GM11168 (cell line): ENCODE measurements around the gene KRT82.

Source experiments
- in situ Hi-C: fragments of 300-500 bp; cut with MboI; formaldehyde crosslinking; loops from one replicate; pipeline ENCODE4 v1.12.0; 2022; ENCODE audit warnings: low sequenced_read_pairs; ENCODE audit not compliant: unreplicated experiment

KRT82 gene

GRCh38 chr12:52436000-52436827, 30.1 kb upstream of the KRT82 start:
- in situ Hi-C loops = no loop called here

DNA sequence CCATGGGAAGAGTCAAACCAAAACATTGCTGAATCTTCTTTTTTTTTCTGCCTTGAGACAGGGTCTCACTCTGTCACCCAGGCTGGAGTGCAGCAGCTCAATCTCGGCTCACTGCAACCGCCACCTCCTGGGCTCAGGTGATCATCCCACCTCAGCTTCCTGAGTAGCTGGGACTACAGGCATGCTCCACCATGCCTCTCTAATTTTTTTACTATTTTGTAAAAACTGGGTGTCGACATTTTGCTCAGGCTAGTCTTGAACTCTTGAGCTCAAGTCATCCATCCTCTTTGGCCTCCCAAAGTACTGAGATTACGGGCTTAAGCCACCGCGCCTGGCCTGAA, 29.5 kb upstream of the KRT82 start:
- in situ Hi-C loops = no loop called here

DNA sequence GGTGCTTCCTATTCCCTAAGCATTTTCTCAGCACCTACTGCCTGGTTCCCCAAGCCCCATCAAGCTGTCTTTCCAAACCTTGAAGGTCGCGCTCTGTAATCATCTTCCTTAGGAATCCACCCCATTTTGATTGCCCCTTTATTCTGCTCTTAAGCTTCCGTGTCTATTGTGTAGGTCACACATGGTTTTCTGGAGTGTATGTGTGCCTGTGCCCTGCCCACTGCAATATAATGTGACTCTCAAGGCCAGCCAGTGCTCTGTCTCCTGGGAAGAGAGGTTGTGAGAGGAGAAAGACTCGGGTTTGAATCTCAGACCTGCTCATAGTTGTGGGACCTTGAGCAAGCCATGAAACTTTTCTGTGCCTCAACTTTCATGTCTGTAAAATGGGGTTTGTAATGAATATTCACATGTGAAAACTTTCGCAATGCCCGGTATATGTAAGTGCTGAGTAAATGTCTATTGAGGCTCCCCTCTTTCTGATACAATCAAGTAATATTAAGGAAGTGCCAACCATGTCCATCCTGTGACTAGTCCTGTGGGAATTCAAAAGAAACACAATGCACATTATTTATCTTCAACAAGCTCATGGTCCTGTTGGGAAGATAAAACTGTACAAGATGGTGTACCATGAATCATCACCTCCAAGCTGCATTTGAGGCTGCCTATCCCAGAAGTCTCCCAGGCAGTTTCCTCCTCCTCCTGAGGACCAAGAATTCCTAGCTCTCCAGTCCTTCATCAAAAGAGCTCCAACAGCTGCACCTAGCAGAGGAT, 28.8 kb upstream of the KRT82 start:
- in situ Hi-C loops = no loop called here

DNA sequence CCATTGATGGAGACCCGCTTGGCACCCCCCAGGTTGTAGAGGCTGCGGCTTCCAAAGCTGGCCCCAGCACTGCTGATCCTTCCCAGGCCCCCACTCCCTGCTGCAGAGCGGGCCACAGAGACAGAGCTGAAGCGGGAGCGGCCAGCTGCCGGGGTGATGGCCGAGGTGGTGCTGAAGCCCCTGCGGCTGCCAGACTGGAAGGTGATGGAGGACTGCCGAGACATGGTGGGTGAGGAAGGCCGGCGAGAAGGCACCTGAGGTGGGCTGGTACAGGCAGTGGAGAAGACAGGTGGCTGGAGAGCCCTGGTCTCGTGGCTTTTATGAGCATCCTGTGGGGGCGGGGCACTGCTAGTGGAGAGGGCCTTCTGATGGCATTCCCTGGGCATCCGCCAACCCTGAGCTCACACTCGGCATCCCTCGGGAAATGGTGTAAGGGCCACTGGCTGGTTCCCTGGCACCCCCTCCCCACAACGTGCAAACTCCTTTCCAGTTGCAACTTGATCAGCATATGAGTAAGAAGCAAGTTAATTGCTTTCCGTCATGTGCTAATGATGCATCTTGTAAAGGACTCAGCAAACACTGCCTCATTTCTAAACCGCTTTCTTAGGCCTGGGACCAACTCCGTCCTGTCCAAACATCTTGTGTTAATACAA, 28.1 kb upstream of the KRT82 start, which contains the start of gene KRT75:
Gene KRT75, minus strand, starts transcription at position 291 of the 653 bp plus-strand sequence. Its CDS starts 67 bp downstream, at position 224.
- in situ Hi-C loops = no loop called here

- in situ Hi-C loops = no loop called here
Observed at GRCh38 chr12:52433501-52434080, 27.5 kb upstream of the KRT82 start.

GRCh38 chr12:52432559-52433207, 26.5 kb upstream of the KRT82 start:
- in situ Hi-C loops = no loop called here

- in situ Hi-C loops = no loop called here
Observed at GRCh38 chr12:52428121-52428520, 22.0 kb upstream of the KRT82 start.

- in situ Hi-C loops = no loop called here
Observed at GRCh38 chr12:52427083-52427482, 20.9 kb upstream of the KRT82 start.

- in situ Hi-C loops = no loop called here
Observed at GRCh38 chr12:52426034-52426433, 19.9 kb upstream of the KRT82 start.

DNA sequence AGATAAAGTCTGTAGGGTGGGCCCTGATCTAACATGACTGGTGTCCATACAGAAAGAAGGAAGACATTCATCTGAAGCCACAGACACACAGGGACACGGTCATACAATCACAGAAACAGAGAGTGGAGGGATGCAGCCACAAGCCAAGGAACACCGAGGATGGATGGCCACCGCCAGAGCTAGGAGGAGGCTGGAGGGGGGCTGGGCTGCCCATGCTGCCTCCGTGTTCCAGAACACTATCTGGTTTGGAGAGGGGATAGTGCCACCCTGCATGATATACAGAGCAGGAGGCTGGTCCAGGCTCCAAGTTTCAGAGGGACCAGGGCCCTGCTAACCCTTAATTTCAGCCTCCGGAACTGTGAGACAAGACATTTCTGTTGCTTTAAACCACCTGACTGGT, 19.3 kb upstream of the KRT82 start:
- in situ Hi-C loops = no loop called here

- in situ Hi-C loops = no loop called here
Observed at GRCh38 chr12:52423661-52424500, 17.7 kb upstream of the KRT82 start.

- in situ Hi-C loops = no loop called here
Observed at GRCh38 chr12:52423035-52423434, 16.9 kb upstream of the KRT82 start.

- in situ Hi-C loops = no loop called here
Observed at GRCh38 chr12:52419656-52420055, 13.5 kb upstream of the KRT82 start.

DNA sequence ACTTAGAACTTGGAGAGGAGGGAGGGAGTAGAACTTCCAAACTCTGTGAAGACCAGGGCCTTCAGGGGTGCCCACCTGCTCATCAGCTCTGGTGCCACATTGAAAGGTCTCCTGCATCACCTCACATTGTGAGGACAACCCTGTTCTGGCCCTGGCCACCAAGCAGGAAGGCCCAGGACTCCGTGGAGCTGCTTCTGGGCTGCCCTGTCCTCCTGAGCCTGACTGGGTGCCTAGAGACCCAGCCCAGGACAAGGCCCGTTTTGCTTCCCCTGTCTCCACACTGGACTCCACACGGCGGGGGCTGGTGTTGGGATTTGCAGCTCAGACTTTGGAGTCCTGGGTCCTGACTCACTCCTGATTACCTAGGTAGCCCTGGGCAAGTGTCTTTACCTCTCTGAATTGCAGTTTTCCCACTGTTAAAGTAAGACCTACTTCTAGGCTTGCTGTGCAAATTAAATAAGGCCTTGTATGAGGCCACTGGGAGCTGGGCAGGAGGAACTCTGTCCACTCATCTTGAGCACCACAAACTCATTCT, 12.5 kb upstream of the KRT82 start:
- in situ Hi-C loops = no loop called here

- in situ Hi-C loops = no loop called here
Observed at GRCh38 chr12:52417740-52418139, 11.6 kb upstream of the KRT82 start.

DNA sequence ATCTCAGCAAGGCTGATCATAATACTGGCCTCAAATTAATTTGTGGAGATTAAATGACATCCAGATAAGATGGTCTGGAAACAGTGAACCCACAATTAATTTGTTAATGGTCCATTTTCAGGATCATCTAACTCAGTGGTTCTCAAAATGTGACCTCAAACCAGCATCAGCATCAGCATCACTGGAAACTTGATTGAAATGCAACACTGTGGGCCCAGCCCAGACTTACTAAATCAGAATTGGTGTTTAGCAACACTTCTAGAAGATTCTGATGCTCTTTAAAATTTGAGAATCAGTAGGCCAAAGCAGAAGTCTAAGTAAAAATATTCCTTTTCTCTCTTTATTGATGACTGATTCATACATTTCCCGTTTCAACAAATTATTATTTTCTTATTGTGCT, 10.7 kb upstream of the KRT82 start:
- in situ Hi-C loops = no loop called here

- in situ Hi-C loops = no loop called here
Observed at GRCh38 chr12:52415870-52416750, 10.0 kb upstream of the KRT82 start.

DNA sequence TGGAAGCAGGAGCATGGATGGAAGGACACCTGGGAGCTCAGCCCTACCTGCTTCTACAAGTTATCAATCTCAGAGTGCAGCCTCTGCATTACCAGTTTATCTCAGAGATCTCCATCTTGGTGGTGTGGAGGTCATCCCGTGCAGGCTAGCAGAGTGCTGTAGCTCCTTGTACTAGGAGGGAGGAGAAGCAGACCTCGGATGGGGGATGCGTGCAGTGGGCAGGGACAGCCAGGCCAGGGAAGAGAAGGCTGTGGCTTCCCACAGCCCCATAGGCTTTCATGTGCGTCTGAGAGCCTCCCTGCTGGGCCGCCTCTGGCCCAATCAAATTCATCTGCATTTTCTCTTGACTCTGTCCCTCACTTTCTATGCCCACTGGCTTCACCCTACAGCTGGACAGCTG, 8.8 kb upstream of the KRT82 start:
- in situ Hi-C loops = no loop called here
